B cell (primary cell): ENCODE results near the gene L3MBTL4. TPM values are rescaled to one million over a fixed set of nuclear protein-coding genes. Genes with fewer than 3 reads are reported as not detected.

Experiments used
- ATAC-seq: fragments of 200-7000 bp; cut with Tn5 transposase; one replicate; pipeline ENCODE4 v1.10.0; 2021; ENCODE audit warnings: low read depth, mild to moderate bottlenecking, moderate number of reproducible peaks, moderate library complexity
- CTCF ChIA-PET: fragments of 350-600 bp; sonication (Branson Sonifier 250); formaldehyde crosslinking; loops from one replicate; lab custom pipeline; 2021; ENCODE audit warnings: antibody characterized with exemption, inconsistent platforms; lab: Charles Lee
- POLR2A ChIA-PET: fragments of 350-600 bp; sonication (Branson Sonifier 250); formaldehyde crosslinking; loops from one replicate; lab custom pipeline; 2021; ENCODE audit warnings: antibody characterized with exemption; lab: Charles Lee
- DNase-seq: peaks from one replicate; pipeline ENCODE4 v3.0.0; 2013
- H2AFZ ChIP-seq: 2 replicates; pipeline ENCODE4 v1.6.1; 2012; ENCODE audit warnings: mild to moderate bottlenecking, low read depth, low read length; ENCODE audit not compliant: insufficient read depth, poor library complexity, severe bottlenecking
- H3K27ac ChIP-seq, 2 donors: 1 replicate in 1 of 2; 2 replicates in 1 of 2; pipeline ENCODE4 v1.5.1; 2012 to 2013; ENCODE audit warnings: low read length in 2 of 2, mild to moderate bottlenecking in 2 of 2, moderate library complexity in 1 of 2
- H3K27me3 ChIP-seq, 4 experiments: fragments of 200-600 bp in 1 of 4; sonication (generic) in 1 of 4; replicated peaks in 1 of 4; 1 replicate in 2 of 4; 2 replicates in 2 of 4; pipeline versions ENCODE4 v1.6.1 to v1.7.0; 2013 to 2016; ENCODE audit warnings: low read length in 3 of 4, mild to moderate bottlenecking in 2 of 4, mixed read lengths in 1 of 4, moderate library complexity in 1 of 4; ENCODE audit not compliant: insufficient read depth in 4 of 4, control insufficient read depth in 3 of 4; ENCODE audit errors: control extremely low read depth in 1 of 4
- H3K36me3 ChIP-seq, 2 experiments: replicated peaks in 1 of 2; 1 replicate in 1 of 2; 2 replicates in 1 of 2; pipeline versions ENCODE4 v1.6.1 to v1.7.1; 2013; ENCODE audit warnings: low read length in 1 of 2; ENCODE audit not compliant: insufficient read depth in 2 of 2, control insufficient read depth in 1 of 2; ENCODE audit errors: control extremely low read depth in 1 of 2, extremely low read depth in 1 of 2
- H3K4me1 ChIP-seq, 2 donors: fragments of 200-600 bp in 1 of 2; sonication (generic) in 1 of 2; 1 replicate in 1 of 2; 2 replicates in 1 of 2; pipeline versions ENCODE4 v1.5.1 to v1.6.1; 2013 to 2017; ENCODE audit warnings: low read length in 2 of 2; ENCODE audit not compliant: control insufficient read depth in 2 of 2, insufficient read depth in 2 of 2
- H3K4me2 ChIP-seq: replicated peaks from 2 replicates; pipeline ENCODE3; 2012; ENCODE audit warnings: mild to moderate bottlenecking, low read depth, low read length; ENCODE audit not compliant: poor library complexity, severe bottlenecking
- H3K4me3 ChIP-seq, 5 experiments: fragments of 200-600 bp in 1 of 5; sonication (generic) in 1 of 5; 1 replicate in 3 of 5; 2 replicates in 2 of 5; pipeline versions ENCODE4 v1.5.1 to v1.7.0; 2011 to 2016; ENCODE audit warnings: low read length in 4 of 5, mild to moderate bottlenecking in 4 of 5, low read depth in 2 of 5, control low read depth in 1 of 5, moderate library complexity in 1 of 5; ENCODE audit not compliant: insufficient read depth in 1 of 5; ENCODE audit errors: control extremely low read depth in 1 of 5, extremely low read depth in 1 of 5
- H3K79me2 ChIP-seq: fragments of 200-600 bp; sonication (generic); one replicate; pipeline ENCODE4 v1.6.0; 2016; ENCODE audit warnings: low read length; ENCODE audit not compliant: control insufficient read depth, insufficient read depth
- H3K9ac ChIP-seq: fragments of 200-600 bp; sonication (generic); 2 replicates; pipeline ENCODE4 v1.6.1; 2017; ENCODE audit warnings: mild to moderate bottlenecking, low read length, moderate library complexity
- H3K9me3 ChIP-seq, 3 donors: one replicate each; pipeline versions ENCODE4 v1.6.1 to v1.7.1; 2013; ENCODE audit warnings: low read length in 2 of 3; ENCODE audit not compliant: control insufficient read depth in 2 of 3, insufficient read depth in 1 of 3; ENCODE audit errors: control extremely low read depth in 1 of 3
- H4K20me1 ChIP-seq: 2 replicates; pipeline ENCODE4 v1.6.0; 2012; ENCODE audit warnings: mild to moderate bottlenecking, low read length; ENCODE audit not compliant: insufficient read depth, control insufficient read depth, poor library complexity, severe bottlenecking
- H3K27ac Mint-ChIP-seq: one replicate; pipeline ENCODE4 v1.8.0; 2021; ENCODE audit warnings: mixed read lengths
- H3K27me3 Mint-ChIP-seq: one replicate; pipeline ENCODE4 v1.8.0; 2021; ENCODE audit warnings: mixed read lengths
- H3K4me1 Mint-ChIP-seq: one replicate; pipeline ENCODE4 v1.8.0; 2021; ENCODE audit warnings: mixed read lengths
- H3K4me3 Mint-ChIP-seq: one replicate; pipeline ENCODE4 v1.8.0; 2021; ENCODE audit warnings: mixed read lengths
- H3K9me3 Mint-ChIP-seq: one replicate; pipeline ENCODE4 v1.8.0; 2022; ENCODE audit warnings: mixed read lengths; ENCODE audit not compliant: insufficient read depth
- CTCF ChIP-seq: fragments of 200-600 bp; IDR thresholded peaks from one replicate; pipeline ENCODE4 v1.8.0; 2022; ENCODE audit warnings: antibody characterized with exemption, mild to moderate bottlenecking
- EZH2 ChIP-seq: IDR thresholded peaks from 2 replicates; pipeline ENCODE4 v1.6.1; 2012; ENCODE audit warnings: borderline replicate concordance, low read depth, mild to moderate bottlenecking, moderate library complexity, low read length; ENCODE audit not compliant: insufficient read depth, poor library complexity, severe bottlenecking
- WGBS: methylation state at CpG from one replicate; pipeline ENCODE4 v1.1.5; 2013; ENCODE audit warnings: missing lambda C conversion rate; ENCODE audit not compliant: insufficient coverage; 5-methylcytosine and 5-hydroxymethylcytosine counted together
- intact Hi-C: fragments of 100-400 bp; cut with micrococcal nuclease; formaldehyde crosslinking; loops from one replicate; pipeline ENCODE4 v1.10.0; 2022
- polyA plus RNA-seq: library from polyadenylated mRNA; depleted of rRNA; stranded (reverse); fragments of >200 nt; gene quantifications from 2 replicates; pipeline ENCODE4 v1.2.3, GENCODE V29; 2012
- small RNA-seq: library from RNA; depleted of rRNA; stranded (forward); fragments of <200 nt; gene quantifications from one replicate; pipeline ENCODE3, GENCODE V24; 2012; ENCODE audit warnings: low replicate concordance, low read depth; ENCODE audit not compliant: insufficient read length
- total RNA-seq, 2 donors: library from RNA; stranded (reverse); fragments of 120-200 nt in 1 of 2; gene quantifications; 1 replicate in 1 of 2; 2 replicates in 1 of 2; pipeline versions ENCODE4 v1.2.3 to v1.2.4, GENCODE V29; 2013 to 2022

The L3MBTL4 gene
- total and polyA plus RNA-seq, 2 donors (not counting 1 experiment from before 2014, with no cell fraction given) = 3.0 to 11.9 TPM

DNA sequence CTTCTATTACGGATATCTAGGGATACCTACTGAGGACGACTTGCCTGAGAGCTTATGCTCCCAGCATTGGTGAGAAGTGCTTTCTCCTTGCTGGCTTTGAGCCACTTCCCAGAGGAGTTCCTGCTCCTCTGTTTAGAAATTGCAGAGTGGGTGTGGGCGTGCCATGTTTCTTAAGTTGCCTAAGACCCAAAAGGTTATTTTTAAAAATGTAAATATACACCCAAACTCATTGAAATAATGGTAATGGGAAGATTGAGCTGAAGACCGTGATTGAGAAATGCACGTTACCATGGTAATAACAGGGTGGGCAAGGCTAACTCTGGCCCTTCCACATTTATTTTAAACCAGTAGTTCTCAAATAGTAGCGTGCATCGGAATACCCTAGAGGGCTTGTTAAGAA lies 502.1 kb downstream of the L3MBTL4 start:
- intact Hi-C loops = no loop called here
- no peaks in the 10 kb centered on the region for H3K4me1 Mint-ChIP-seq
- no peak overlapping the region for H3K9ac ChIP-seq
- no peak overlapping the region for H3K27ac Mint-ChIP-seq
- H3K4me3 ChIP-seq = no peak overlapping the region
- WGBS = 68% methylated on average over 2 of the region's 7 CpGs
- H2AFZ ChIP-seq = no peak overlapping the region
- no peak overlapping the region for H3K4me2 ChIP-seq
- no peak overlapping the region for H3K27ac ChIP-seq
- H3K79me2 ChIP-seq = no peaks in the 10 kb centered on the region
- H4K20me1 ChIP-seq = no peaks in the 10 kb centered on the region
- H3K27me3 Mint-ChIP-seq = peaks cover 11% of the 10 kb centered on the region
- no peaks in the 10 kb centered on the region for H3K4me1 ChIP-seq
- TF ChIP-seq EZH2 = no peak
- no peak for TF ChIP-seq CTCF
- ATAC-seq (no peak), DNase-seq (no peak)
- H3K4me3 Mint-ChIP-seq = no peak overlapping the region
- H3K27me3 ChIP-seq = peaks cover 0 to 3% (median 0%) of the 10 kb centered on the region in 4 experiments
- no peaks in the 10 kb centered on the region for H3K36me3 ChIP-seq
- ChIA-PET CTCF (no interaction called here), POLR2A (no interaction called here)
- no peaks in the 10 kb centered on the region for H3K9me3 Mint-ChIP-seq
- H3K9me3 ChIP-seq = no peaks in the 10 kb centered on the region

- Mint-ChIP-seq H3K27me3 (peaks cover 11% of the 10 kb centered on the region), H3K9me3 (no peaks in the 10 kb centered on the region), H3K27ac (no peak overlapping the region), H3K4me3 (no peak overlapping the region), H3K4me1 (no peaks in the 10 kb centered on the region)
- Histone ChIP-seq H3K27ac (no peak overlapping the region), H4K20me1 (no peaks in the 10 kb centered on the region), H3K79me2 (no peaks in the 10 kb centered on the region), H3K4me1 (no peaks in the 10 kb centered on the region), H3K9me3 (no peaks in the 10 kb centered on the region), H3K9ac (no peak overlapping the region), H3K27me3 (peaks cover 0 to 7% (median 1%) of the 10 kb centered on the region in 4 experiments), H3K4me3 (no peak overlapping the region), H2AFZ (no peak overlapping the region), H3K36me3 (no peaks in the 10 kb centered on the region), H3K4me2 (no peak overlapping the region)
- TF ChIP-seq EZH2 (no peak), CTCF (no peak)
- DNase-seq (no peak), ATAC-seq (no peak)
- no CpG with 5 or more reads among the region's 2 CpGs for WGBS
- POLR2A ChIA-PET = no interaction called here
- CTCF ChIA-PET = no interaction called here
- intact Hi-C loops = no loop called here
These were observed 505.6 kb downstream of the L3MBTL4 start for GRCh38 chr18:5909125-5909524.

Small RNAs within 50 kb of the gene (small RNA-seq; reads per million reads assigned to genes)
- gene RNU5F-3P (not detected), gene RNU6-349P (not detected)
